ENCODE results near the gene MAGOH.
A peak's percentile ranks its signal among the peaks of the same experiment; 100 is the strongest.

Gene MAGOH

GRCh38 chr1:53237638-53238037, 680 bp downstream of the MAGOH start:
- peaks cover 27% of the 10 kb centered on the region for H3K36me3 Mint-ChIP-seq (ENCODE audit: low read depth)
- H3K27ac Mint-ChIP-seq, result peak overlapping the region; percentile 99
- no peaks in the 10 kb centered on the region for H3K27me3 Mint-ChIP-seq (ENCODE audit: low read depth, poor library complexity)
- peaks cover 30% of the 10 kb centered on the region for H3K4me1 Mint-ChIP-seq
- H3K4me3 Mint-ChIP-seq, result peak overlapping the region; percentile 94
- no peak for DNase-seq
- no peak for TF ChIP-seq CTCF (IDR thresholded peaks at IDR 0.05)
- H3K9me3 Mint-ChIP-seq, result no peaks in the 10 kb centered on the region

- peaks cover 29% of the 10 kb centered on the region for H3K4me1 Mint-ChIP-seq
- H3K36me3 Mint-ChIP-seq (ENCODE audit: low read depth), result peaks cover 9% of the 10 kb centered on the region
- DNase-seq, result no peak
- no peaks in the 10 kb centered on the region for H3K9me3 Mint-ChIP-seq
- no peaks in the 10 kb centered on the region for H3K27me3 Mint-ChIP-seq (ENCODE audit: low read depth, poor library complexity)
- peak overlapping the region; percentile 88 for H3K4me3 Mint-ChIP-seq
- H3K27ac Mint-ChIP-seq, result peak overlapping the region; percentile 83
- no peak for TF ChIP-seq CTCF (IDR thresholded peaks at IDR 0.05)
Observed at GRCh38 chr1:53220962-53221286, 17.4 kb downstream of the MAGOH start.

- no peaks in the 10 kb centered on the region for H3K27me3 Mint-ChIP-seq (ENCODE audit: low read depth, poor library complexity)
- TF ChIP-seq CTCF (IDR thresholded peaks at IDR 0.05), result no peak
Observed at GRCh38 chr1:53220171-53220961, 18.0 kb downstream of the MAGOH start, which contains the start of gene CZIB. Gene CZIB (minus strand): TSS chr1:53220634. CDS start chr1:53220575, 59 bp downstream.

GRCh38 chr1:53219711-53220110, 18.6 kb downstream of the MAGOH start:
- Mint-ChIP-seq H3K36me3 (ENCODE audit: low read depth) (peaks cover 11% of the 10 kb centered on the region), H3K4me3 (peak overlapping the region; percentile 88), H3K4me1 (peaks cover 32% of the 10 kb centered on the region), H3K9me3 (no peaks in the 10 kb centered on the region), H3K27ac (peak overlapping the region; percentile 49), H3K27me3 (ENCODE audit: low read depth, poor library complexity) (no peaks in the 10 kb centered on the region)
- no peak for TF ChIP-seq CTCF (IDR thresholded peaks at IDR 0.05)
- DNase-seq, result no peak

More at GRCh38 chr1:53220171-53220961, 18.0 kb downstream of the MAGOH start, which contains the start of gene CZIB:
- Mint-ChIP-seq H3K9me3 (no peaks in the 10 kb centered on the region), H3K4me3 (peak within 1 kb of the TSS; percentile 88), H3K36me3 (ENCODE audit: low read depth) (peaks cover 9% of the 10 kb centered on the region), H3K4me1 (peaks cover 29% of the 10 kb centered on the region), H3K27ac (peak within 1 kb of the TSS; percentile 83)
- peak; percentile 96 for DNase-seq

- Mint-ChIP-seq H3K27ac (no peak overlapping the region), H3K4me1 (peaks cover 43% of the 10 kb centered on the region), H3K4me3 (no peak overlapping the region)
Observed at GRCh38 chr1:53218201-53218600, 20.1 kb downstream of the MAGOH start.

More at GRCh38 chr1:53218201-53218600, 20.1 kb downstream of the MAGOH start:
- DNase-seq, result no peak
- TF ChIP-seq CTCF (IDR thresholded peaks at IDR 0.05), result no peak
- no peaks in the 10 kb centered on the region for H3K9me3 Mint-ChIP-seq
- H3K36me3 Mint-ChIP-seq (ENCODE audit: low read depth), result peaks cover 22% of the 10 kb centered on the region
- no peaks in the 10 kb centered on the region for H3K27me3 Mint-ChIP-seq (ENCODE audit: low read depth, poor library complexity)
